ENCODE data around the gene SYT8. TPM values are rescaled to one million over a fixed set of nuclear protein-coding genes. Genes with fewer than 3 reads are reported as not detected.

The SYT8 gene
- polyA plus RNA-seq, 10 donors = 0.26 to 2.8 (median 0.58) TPM

GRCh38 chr11:1858154-1858553 is 23.4 kb downstream of the SYT8 start:
- no peak for DNase-seq

GRCh38 chr11:1858576-1858975 is 23.8 kb downstream of the SYT8 start:
- DNase-seq = no peak

- no peak for DNase-seq
Observed at GRCh38 chr11:1859004-1859403, 24.2 kb downstream of the SYT8 start.

GRCh38 chr11:1860108-1860507 is 25.3 kb downstream of the SYT8 start:
- DNase-seq = no peak

GRCh38 chr11:1861435-1862411 is 26.9 kb downstream of the SYT8 start:
- no peak for DNase-seq

GRCh38 chr11:1862588-1863351 is 28.0 kb downstream of the SYT8 start:
- peak in 1 of 3 donors; percentile 10 for DNase-seq

- DNase-seq = peak; percentile 83 to 94 (median 89)
Observed at GRCh38 chr11:1863352-1864216, 28.8 kb downstream of the SYT8 start.

GRCh38 chr11:1864231-1864630 is 29.4 kb downstream of the SYT8 start:
- DNase-seq = no peak

- peak in 1 of 3 donors; percentile 56 for DNase-seq
Observed at GRCh38 chr11:1864831-1865665, 30.3 kb downstream of the SYT8 start.

GRCh38 chr11:1866226-1866625 is 31.4 kb downstream of the SYT8 start:
- no peak for DNase-seq

- no peak for DNase-seq
Observed at GRCh38 chr11:1866776-1867175, 32.0 kb downstream of the SYT8 start.

- no peak for DNase-seq
Observed at GRCh38 chr11:1867381-1867780, 32.6 kb downstream of the SYT8 start.

- DNase-seq = no peak
Observed at GRCh38 chr11:1868056-1868635, 33.4 kb downstream of the SYT8 start.

GRCh38 chr11:1868636-1869291 is 34.0 kb downstream of the SYT8 start:
- DNase-seq = peak in 1 of 3 donors; percentile 21

GRCh38 chr11:1869427-1870325 is 34.9 kb downstream of the SYT8 start:
- peak in 1 of 3 donors; percentile 16 for DNase-seq

GRCh38 chr11:1870326-1870696 is 35.5 kb downstream of the SYT8 start:
- DNase-seq = no peak

GRCh38 chr11:1870721-1871466 is 36.1 kb downstream of the SYT8 start:
- DNase-seq = peak in 1 of 3 donors; percentile 57

- DNase-seq = no peak
Observed at GRCh38 chr11:1871531-1871930, 36.7 kb downstream of the SYT8 start.
